Urinary bladder (tissue), 4 donors: ENCODE measurements around the gene CD3E. TPM values are rescaled to one million over a fixed set of nuclear protein-coding genes. Genes with fewer than 3 reads are reported as not detected.
A peak's percentile ranks its signal among the peaks of the same experiment; 100 is the strongest.

Experiments used
- DNase-seq: peaks from one replicate; pipeline ENCODE4 v3.0.0-alpha.2; 2015; ENCODE audit errors: extremely low spot score
- H3K27ac ChIP-seq: one replicate; pipeline ENCODE4 v1.5.1; 2013; ENCODE audit warnings: low read depth, mild to moderate bottlenecking, moderate library complexity
- H3K36me3 ChIP-seq: one replicate; pipeline ENCODE4 v1.6.1; 2013; ENCODE audit warnings: mild to moderate bottlenecking, moderate library complexity; ENCODE audit not compliant: insufficient read depth
- H3K4me1 ChIP-seq: one replicate; pipeline ENCODE4 v1.6.1; 2013; ENCODE audit warnings: mild to moderate bottlenecking, moderate library complexity; ENCODE audit not compliant: insufficient read depth
- H3K4me3 ChIP-seq: one replicate; pipeline ENCODE4 v1.5.1; 2013; ENCODE audit warnings: low read depth, low read length
- WGBS: extraction: QIAGEN DNeasy Blood & Tissue Kit; methylation state at CpG from one replicate; pipeline ENCODE4 v1.1.7; 2013; 5-methylcytosine and 5-hydroxymethylcytosine counted together
- polyA plus RNA-seq: library from polyadenylated mRNA; stranded (reverse); fragments of 200-250 nt; gene quantifications from one replicate; pipeline ENCODE4 v1.2.3, GENCODE V29; 2013
- total RNA-seq: library from RNA; depleted of rRNA; stranded (reverse); fragments of >200 nt; gene quantifications from one replicate; pipeline ENCODE4 v1.2.3, GENCODE V29; 2014
- donor health status: healthy with polysubstance abuse.
- donor health status: healthy.

The CD3E gene
- total and polyA plus RNA-seq, 2 donors: 0.32 to 3.6 TPM

GRCh38 chr11:118321386-118322082 lies 17.0 kb downstream of the CD3E start:
- Histone ChIP-seq H3K4me1 (peaks cover 2% of the 10 kb centered on the region), H3K4me3 (no peak overlapping the region), H3K36me3 (no peaks in the 10 kb centered on the region), H3K27ac (peak overlapping the region; percentile 59)
- no peak for DNase-seq
- WGBS: 50% methylated on average over 5 of the region's 5 CpGs

GRCh38 chr11:118322721-118323120 lies 18.2 kb downstream of the CD3E start:
- H3K4me1 ChIP-seq: no peaks in the 10 kb centered on the region
- 96% methylated on average over 19 of the region's 19 CpGs for WGBS
- no peaks in the 10 kb centered on the region for H3K36me3 ChIP-seq
- no peak overlapping the region for H3K27ac ChIP-seq
- no peak overlapping the region for H3K4me3 ChIP-seq
- no peak for DNase-seq

- H3K27ac ChIP-seq: no peak overlapping the region
- H3K4me3 ChIP-seq: no peak overlapping the region
- DNase-seq: no peak
- H3K36me3 ChIP-seq: no peaks in the 10 kb centered on the region
- no peaks in the 10 kb centered on the region for H3K4me1 ChIP-seq
Measured at GRCh38 chr11:118325283-118325682, 20.8 kb downstream of the CD3E start.

- Histone ChIP-seq H3K27ac (no peak overlapping the region), H3K4me1 (no peaks in the 10 kb centered on the region), H3K4me3 (no peak overlapping the region), H3K36me3 (no peaks in the 10 kb centered on the region)
- DNase-seq: no peak
Measured at GRCh38 chr11:118328745-118329144, 24.2 kb downstream of the CD3E start.

- no peak overlapping the region for H3K27ac ChIP-seq
- DNase-seq: no peak
- no peak overlapping the region for H3K4me3 ChIP-seq
- 86% methylated on average over 1 of the region's 1 CpG for WGBS
- no peaks in the 10 kb centered on the region for H3K4me1 ChIP-seq
- no peaks in the 10 kb centered on the region for H3K36me3 ChIP-seq
Measured at GRCh38 chr11:118334745-118335144, 30.2 kb downstream of the CD3E start.

- DNase-seq: no peak
- Histone ChIP-seq H3K36me3 (no peaks in the 10 kb centered on the region), H3K4me1 (no peaks in the 10 kb centered on the region), H3K4me3 (no peak overlapping the region), H3K27ac (peak overlapping the region; percentile 28)
- 51% methylated on average over 7 of the region's 7 CpGs for WGBS
Measured at GRCh38 chr11:118338637-118339061, 34.1 kb downstream of the CD3E start.

GRCh38 chr11:118339281-118339961 lies 34.9 kb downstream of the CD3E start:
- no peaks in the 10 kb centered on the region for H3K4me1 ChIP-seq
- DNase-seq: no peak
- H3K4me3 ChIP-seq: no peak overlapping the region
- no peaks in the 10 kb centered on the region for H3K36me3 ChIP-seq
- H3K27ac ChIP-seq: peak overlapping the region; percentile 28
- WGBS: 74% methylated on average over 5 of the region's 5 CpGs

GRCh38 chr11:118340449-118340848 lies 35.9 kb downstream of the CD3E start:
- H3K4me1 ChIP-seq: no peaks in the 10 kb centered on the region
- WGBS: 83% methylated on average over 3 of the region's 3 CpGs
- H3K27ac ChIP-seq: no peak overlapping the region
- no peaks in the 10 kb centered on the region for H3K36me3 ChIP-seq
- no peak for DNase-seq
- H3K4me3 ChIP-seq: no peak overlapping the region

GRCh38 chr11:118341261-118341660 lies 36.7 kb downstream of the CD3E start:
- H3K4me1 ChIP-seq: no peaks in the 10 kb centered on the region
- 93% methylated on average over 3 of the region's 3 CpGs for WGBS
- H3K4me3 ChIP-seq: no peak overlapping the region
- no peaks in the 10 kb centered on the region for H3K36me3 ChIP-seq
- no peak for DNase-seq
- H3K27ac ChIP-seq: no peak overlapping the region

- no peak overlapping the region for H3K27ac ChIP-seq
- H3K4me1 ChIP-seq: no peaks in the 10 kb centered on the region
- 65% methylated on average over 5 of the region's 5 CpGs for WGBS
- DNase-seq: no peak
- H3K4me3 ChIP-seq: no peak overlapping the region
- no peaks in the 10 kb centered on the region for H3K36me3 ChIP-seq
Measured at GRCh38 chr11:118341815-118342489, 37.4 kb downstream of the CD3E start.

- WGBS: 75% methylated on average over 13 of the region's 13 CpGs
- H3K36me3 ChIP-seq: no peaks in the 10 kb centered on the region
- no peak within 1 kb of the TSS for H3K27ac ChIP-seq
- no peak within 1 kb of the TSS for H3K4me3 ChIP-seq
- H3K4me1 ChIP-seq: no peaks in the 10 kb centered on the region
- DNase-seq: no peak
Measured at GRCh38 chr11:118342503-118343161, 38.1 kb downstream of the CD3E start, which contains the start of gene CD3D. TSS of gene CD3D (minus strand) at chr11:118342705. CDS start at chr11:118342607, 98 bp downstream.

- 76% methylated on average over 9 of the region's 9 CpGs for WGBS
- Histone ChIP-seq H3K4me3 (no peak overlapping the region), H3K27ac (no peak overlapping the region), H3K4me1 (no peaks in the 10 kb centered on the region), H3K36me3 (no peaks in the 10 kb centered on the region)
- no peak for DNase-seq
Measured at GRCh38 chr11:118343248-118343647, 38.7 kb downstream of the CD3E start.

- no peak for DNase-seq
- Histone ChIP-seq H3K4me3 (peak within 1 kb of the TSS; percentile 17), H3K36me3 (no peaks in the 10 kb centered on the region), H3K4me1 (no peaks in the 10 kb centered on the region), H3K27ac (no peak within 1 kb of the TSS)
- WGBS: 71% methylated on average over 6 of the region's 6 CpGs
Measured at GRCh38 chr11:118343981-118344515, 39.5 kb downstream of the CD3E start, which contains the start of gene CD3G. TSS of gene CD3G (plus strand) at chr11:118344344. CDS start at chr11:118344424, 80 bp downstream.
